ENCODE measurements around the gene ICA1L.

DNA sequence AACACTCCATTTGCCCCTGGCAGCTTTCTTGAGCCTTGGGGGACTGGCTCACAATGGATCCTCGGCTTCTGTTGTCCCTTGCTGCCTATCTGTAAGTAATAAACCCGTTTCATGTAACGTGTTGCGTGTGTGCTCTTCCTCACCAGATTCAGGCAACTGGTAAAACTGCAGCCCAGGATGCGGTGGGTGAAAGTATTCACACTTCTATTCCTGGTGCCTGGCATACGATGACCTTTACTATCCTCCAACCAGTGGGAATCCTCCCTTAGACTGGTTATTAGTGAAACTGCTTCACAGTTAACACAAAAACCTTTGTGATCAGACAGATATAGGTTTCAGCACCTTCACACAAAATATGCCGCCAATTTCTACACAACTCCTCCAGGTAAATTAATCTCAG lies 13.6 kb upstream of the ICA1L start:
- no peak for TF ChIP-seq FOXM1 (IDR thresholded peaks at IDR 0.05; ENCODE audit: borderline replicate concordance)
- no peak for TF ChIP-seq HDGF (IDR thresholded peaks at IDR 0.05; ENCODE audit: borderline replicate concordance)
- no peak for TF ChIP-seq CTBP1 (IDR thresholded peaks at IDR 0.05; ENCODE audit: borderline replicate concordance)
- no peak for TF ChIP-seq SUZ12 (IDR thresholded peaks at IDR 0.05)
- no peak for TF ChIP-seq FOXA1 (IDR thresholded peaks at IDR 0.05)
- no peak for TF ChIP-seq NFRKB (IDR thresholded peaks at IDR 0.05)
- no peak for TF ChIP-seq L3MBTL2 (conservative IDR thresholded peaks at IDR 0.05)
- no peak for TF ChIP-seq FOXK2 (IDR thresholded peaks at IDR 0.05)
- TF ChIP-seq, protein P1, sequence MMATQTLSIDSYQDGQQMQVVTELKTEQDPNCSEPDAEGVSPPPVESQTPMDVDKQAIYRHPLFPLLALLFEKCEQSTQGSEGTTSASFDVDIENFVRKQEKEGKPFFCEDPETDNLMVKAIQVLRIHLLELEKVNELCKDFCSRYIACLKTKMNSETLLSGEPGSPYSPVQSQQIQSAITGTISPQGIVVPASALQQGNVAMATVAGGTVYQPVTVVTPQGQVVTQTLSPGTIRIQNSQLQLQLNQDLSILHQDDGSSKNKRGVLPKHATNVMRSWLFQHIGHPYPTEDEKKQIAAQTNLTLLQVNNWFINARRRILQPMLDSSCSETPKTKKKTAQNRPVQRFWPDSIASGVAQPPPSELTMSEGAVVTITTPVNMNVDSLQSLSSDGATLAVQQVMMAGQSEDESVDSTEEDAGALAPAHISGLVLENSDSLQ (IDR thresholded peaks at IDR 0.05): no peak
- TF ChIP-seq TARDBP (IDR thresholded peaks at IDR 0.05): no peak
- TF ChIP-seq ELF4 (IDR thresholded peaks at IDR 0.05): no peak
- TF ChIP-seq BHLHE40 (IDR thresholded peaks at IDR 0.05; ENCODE audit: borderline replicate concordance): no peak
- no peak for TF ChIP-seq ARNT (IDR thresholded peaks at IDR 0.05)
- no peak for TF ChIP-seq SP1 (IDR thresholded peaks at IDR 0.05)

All from HEK293T (cell line).